ENCODE measurements around the gene SPOUT1. TPM values are rescaled to one million over a fixed set of nuclear protein-coding genes. Genes with fewer than 3 reads are reported as not detected.
"Not testable (repeated sequence)": the region's sequence is repeated elsewhere in the genome, so short reads cannot be mapped to it uniquely, and the experiment has no call there.

SPOUT1 gene
- total RNA-seq, 4 donors from 2014 or later, result 26.4 to 71.7 (median 39.0) TPM

GRCh38 chr9:128862401-128862851 lies 32.8 kb upstream of the SPOUT1 start:
- WGBS, 2 donors, result 86 to 94% methylated on average over 5 to 6 of the region's 6 CpGs
- Histone ChIP-seq H3K4me3 (no peak overlapping the region), H3K4me1 (peaks cover 0 to 14% (median 1%) of the 10 kb centered on the region in 4 donors), H3K27ac (no peak overlapping the region), H3K36me3 (no peaks in the 10 kb centered on the region), H3K27me3 (no peaks in the 10 kb centered on the region), H3K9me3 (no peaks in the 10 kb centered on the region)
- DNase-seq (ENCODE audit: low spot score in 2 of 2), result no peak
- no peak for TF ChIP-seq EP300 (IDR thresholded peaks at IDR 0.05)
- no peak for TF ChIP-seq CTCF (IDR thresholded peaks at IDR 0.05)
- TF ChIP-seq POLR2A (IDR thresholded peaks at IDR 0.05), result no peak

DNA sequence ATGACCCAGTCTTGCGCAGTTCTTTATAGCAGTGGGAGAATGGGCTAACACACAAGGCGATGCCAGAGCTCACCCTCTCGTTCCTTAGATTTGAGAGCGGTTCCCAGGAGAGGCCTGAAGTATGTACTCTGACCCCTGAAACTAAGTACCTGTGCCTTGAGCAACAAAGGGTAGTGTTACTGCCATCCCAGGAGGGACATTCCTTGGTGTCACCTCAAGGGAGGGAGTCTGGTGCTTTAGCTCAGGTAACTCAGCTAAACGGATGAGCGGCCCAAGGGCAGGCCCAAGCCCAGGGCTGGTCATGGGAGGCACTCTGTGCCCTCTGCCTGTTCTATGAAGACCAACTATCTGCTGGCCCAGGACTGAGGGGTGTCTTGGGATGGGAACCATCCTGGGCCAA lies 31.9 kb upstream of the SPOUT1 start:
- Histone ChIP-seq H3K36me3 (no peaks in the 10 kb centered on the region), H3K4me3 (no peak overlapping the region), H3K4me1 (peaks cover 0 to 14% (median 1%) of the 10 kb centered on the region in 4 donors), H3K9me3 (no peaks in the 10 kb centered on the region), H3K27ac (no peak overlapping the region), H3K27me3 (no peaks in the 10 kb centered on the region)
- TF ChIP-seq CTCF (IDR thresholded peaks at IDR 0.05) (no peak), EP300 (IDR thresholded peaks at IDR 0.05) (no peak), POLR2A (IDR thresholded peaks at IDR 0.05) (no peak)
- 77 to 89% methylated on average over 5 to 6 of the region's 6 CpGs for WGBS, 2 donors
- DNase-seq (ENCODE audit: low spot score in 2 of 2), result no peak

DNA sequence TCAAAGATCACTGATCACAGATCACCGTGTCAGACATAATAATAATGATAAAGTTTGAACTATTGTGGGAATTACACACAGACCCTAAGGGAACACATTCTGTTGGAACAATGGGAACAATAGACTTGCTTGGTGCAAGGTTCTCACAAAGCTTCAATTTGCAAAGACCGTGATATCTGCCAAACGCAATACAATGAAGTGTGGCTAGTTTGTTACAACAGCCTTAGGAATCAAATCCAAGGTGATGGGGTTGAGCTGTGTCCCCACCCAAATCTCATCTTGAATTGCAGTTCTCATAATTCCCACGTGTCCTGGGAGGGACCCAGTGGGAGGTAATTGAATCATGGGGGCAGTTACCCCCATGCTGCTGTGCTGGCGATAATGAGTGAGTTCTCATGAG lies 31.3 kb upstream of the SPOUT1 start:
- no peaks in the 10 kb centered on the region for H3K36me3 ChIP-seq
- H3K4me3 ChIP-seq, result no peak overlapping the region
- no peak for TF ChIP-seq EP300 (IDR thresholded peaks at IDR 0.05)
- no peak for TF ChIP-seq CTCF (IDR thresholded peaks at IDR 0.05)
- no peak for TF ChIP-seq POLR2A (IDR thresholded peaks at IDR 0.05)
- H3K27ac ChIP-seq, result no peak overlapping the region
- DNase-seq (ENCODE audit: low spot score in 2 of 2), result no peak
- H3K9me3 ChIP-seq, result no peaks in the 10 kb centered on the region
- WGBS, 2 donors, result 72% methylated on average over 5 of the region's 5 CpGs
- H3K27me3 ChIP-seq, result no peaks in the 10 kb centered on the region
- H3K4me1 ChIP-seq, result peaks cover 0 to 14% (median 1%) of the 10 kb centered on the region in 4 donors

- H3K9me3 ChIP-seq; H3K36me3 ChIP-seq; DNase-seq (ENCODE audit: low spot score in 2 of 2); H3K27me3 ChIP-seq; H3K4me1 ChIP-seq; H3K4me3 ChIP-seq; H3K27ac ChIP-seq: not testable (repeated sequence)
- 76 to 87% methylated on average over 7 of the region's 7 CpGs for WGBS, 2 donors
Measured at GRCh38 chr9:128858476-128858875, 28.9 kb upstream of the SPOUT1 start.

DNA sequence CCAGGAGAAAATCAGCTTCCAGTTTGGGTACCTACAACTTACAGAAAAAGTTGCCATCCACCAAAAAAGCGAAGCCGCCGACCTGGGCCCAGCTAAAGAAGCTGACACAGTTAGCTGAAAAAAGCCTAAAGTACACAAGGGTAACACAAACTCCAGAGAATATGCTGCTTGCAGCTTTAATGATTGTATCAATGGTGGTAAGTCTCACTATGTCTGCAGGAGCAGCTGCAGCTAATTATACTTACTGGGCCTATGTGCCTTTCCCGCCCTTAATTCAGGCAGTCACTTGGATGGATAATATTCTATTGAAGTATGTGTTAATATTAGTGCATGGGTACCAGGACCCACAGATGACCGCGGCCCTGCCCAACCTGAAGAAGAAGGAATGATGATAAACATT lies 24.9 kb upstream of the SPOUT1 start:
- not testable (repeated sequence) for H3K36me3 ChIP-seq; H3K4me1 ChIP-seq; H3K27me3 ChIP-seq; DNase-seq (ENCODE audit: low spot score in 2 of 2); H3K4me3 ChIP-seq; H3K9me3 ChIP-seq; H3K27ac ChIP-seq
- 90 to 92% methylated on average over 6 of the region's 6 CpGs for WGBS, 2 donors

DNA sequence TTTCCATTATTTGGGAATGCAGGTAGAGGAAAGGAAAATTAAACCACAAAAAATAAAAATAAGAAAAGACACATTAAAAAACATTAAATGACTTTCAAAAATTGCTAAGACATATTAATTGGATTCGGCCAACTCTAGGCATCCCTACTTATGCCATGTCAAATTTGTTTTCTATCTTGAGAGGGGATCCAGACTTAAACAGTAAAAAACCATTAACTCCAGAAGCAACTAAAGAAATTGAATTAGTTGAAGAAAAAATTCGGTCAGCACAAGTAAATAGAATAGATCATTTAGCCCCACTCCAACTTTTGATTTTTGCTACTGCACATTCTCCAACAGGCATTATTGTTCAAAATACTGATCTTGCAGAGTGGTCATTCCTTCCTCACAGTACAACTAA lies 23.1 kb upstream of the SPOUT1 start:
- not testable (repeated sequence) for DNase-seq (ENCODE audit: low spot score in 2 of 2); H3K36me3 ChIP-seq; H3K27ac ChIP-seq; H3K4me1 ChIP-seq; H3K9me3 ChIP-seq; H3K27me3 ChIP-seq; H3K4me3 ChIP-seq
- 86% methylated on average over 2 of the region's 2 CpGs for WGBS, 2 donors

Measured in tibial nerve (tissue), 4 donors.